ENCODE data around the gene STXBP5.
A peak's percentile ranks its signal among the peaks of the same experiment; 100 is the strongest.

Gene STXBP5

GRCh38 chr6:147179809-147180208 is 24.4 kb upstream of the STXBP5 start:
- H3K4me1 ChIP-seq (ENCODE audit: control insufficient read depth, insufficient read depth, low read length) = no peaks in the 10 kb centered on the region
- no peaks in the 10 kb centered on the region for H3K27me3 ChIP-seq (replicated peaks; ENCODE audit: control insufficient read depth, insufficient read depth, low read length)
- H3K9ac ChIP-seq (ENCODE audit: low read length) = no peak overlapping the region
- no peak overlapping the region for H3K4me3 ChIP-seq (ENCODE audit: low read length)
- no peaks in the 10 kb centered on the region for H3K36me3 ChIP-seq (ENCODE audit: control insufficient read depth, insufficient read depth, low read length, severe bottlenecking)
- no peak for DNase-seq (ENCODE audit: low read depth)
- no peaks in the 10 kb centered on the region for H3K9me3 ChIP-seq (ENCODE audit: control insufficient read depth, low read length)

GRCh38 chr6:147180926-147181325 is 23.3 kb upstream of the STXBP5 start:
- Histone ChIP-seq H3K4me1 (ENCODE audit: control insufficient read depth, insufficient read depth, low read length) (no peaks in the 10 kb centered on the region), H3K4me3 (ENCODE audit: low read length) (no peak overlapping the region), H3K27me3 (replicated peaks; ENCODE audit: control insufficient read depth, insufficient read depth, low read length) (no peaks in the 10 kb centered on the region), H3K9me3 (ENCODE audit: control insufficient read depth, low read length) (no peaks in the 10 kb centered on the region), H3K9ac (ENCODE audit: low read length) (no peak overlapping the region), H3K36me3 (ENCODE audit: control insufficient read depth, insufficient read depth, low read length, severe bottlenecking) (no peaks in the 10 kb centered on the region)
- DNase-seq (ENCODE audit: low read depth) = no peak

DNA sequence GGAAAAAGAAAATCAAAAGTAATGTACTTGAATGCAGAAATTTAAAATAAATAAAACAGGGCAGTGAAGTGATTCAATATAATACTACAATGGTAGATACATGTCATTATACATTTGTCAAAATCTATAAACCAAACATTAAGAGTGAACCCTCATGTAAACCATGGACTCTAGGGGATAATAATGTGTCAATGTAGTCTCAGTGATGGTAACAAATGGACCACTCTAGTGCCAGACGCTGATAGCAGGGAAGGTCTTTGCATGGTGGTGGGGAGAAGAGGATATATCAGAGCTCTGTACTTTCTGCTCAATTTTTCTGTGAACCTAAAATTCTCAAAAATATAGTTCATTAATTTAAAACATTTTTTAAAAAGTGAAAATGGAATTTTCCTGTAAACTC is 19.8 kb upstream of the STXBP5 start:
- no peak for DNase-seq (ENCODE audit: low read depth)
- Histone ChIP-seq H3K9ac (ENCODE audit: low read length) (no peak overlapping the region), H3K9me3 (ENCODE audit: control insufficient read depth, low read length) (no peaks in the 10 kb centered on the region), H3K27me3 (replicated peaks; ENCODE audit: control insufficient read depth, insufficient read depth, low read length) (no peaks in the 10 kb centered on the region), H3K36me3 (ENCODE audit: control insufficient read depth, insufficient read depth, low read length, severe bottlenecking) (no peaks in the 10 kb centered on the region), H3K4me1 (ENCODE audit: control insufficient read depth, insufficient read depth, low read length) (no peaks in the 10 kb centered on the region), H3K4me3 (ENCODE audit: low read length) (no peak overlapping the region)

DNA sequence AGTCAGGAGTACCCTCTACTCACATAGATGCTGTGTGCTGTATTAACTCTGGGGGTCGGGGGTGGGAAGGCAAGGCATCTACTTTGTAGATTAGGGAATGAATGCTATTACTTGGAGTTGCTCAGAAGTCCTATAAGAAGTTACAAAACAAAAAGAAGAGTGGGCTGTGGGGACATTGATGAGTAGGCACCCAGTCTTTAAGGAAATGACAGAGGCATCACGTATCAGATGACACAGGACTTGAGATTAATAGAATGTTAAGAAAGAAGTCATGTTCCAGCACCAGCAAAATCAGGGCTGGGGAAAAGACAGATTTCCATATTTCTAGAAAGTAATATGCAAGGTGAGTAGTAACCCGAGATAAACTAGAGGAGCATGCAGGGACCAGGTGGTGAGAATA is 19.0 kb upstream of the STXBP5 start:
- Histone ChIP-seq H3K36me3 (ENCODE audit: control insufficient read depth, insufficient read depth, low read length, severe bottlenecking) (no peaks in the 10 kb centered on the region), H3K9me3 (ENCODE audit: control insufficient read depth, low read length) (no peaks in the 10 kb centered on the region), H3K9ac (ENCODE audit: low read length) (no peak overlapping the region), H3K4me3 (ENCODE audit: low read length) (no peak overlapping the region), H3K4me1 (ENCODE audit: control insufficient read depth, insufficient read depth, low read length) (no peaks in the 10 kb centered on the region), H3K27me3 (replicated peaks; ENCODE audit: control insufficient read depth, insufficient read depth, low read length) (no peaks in the 10 kb centered on the region)
- DNase-seq (ENCODE audit: low read depth) = no peak

DNA sequence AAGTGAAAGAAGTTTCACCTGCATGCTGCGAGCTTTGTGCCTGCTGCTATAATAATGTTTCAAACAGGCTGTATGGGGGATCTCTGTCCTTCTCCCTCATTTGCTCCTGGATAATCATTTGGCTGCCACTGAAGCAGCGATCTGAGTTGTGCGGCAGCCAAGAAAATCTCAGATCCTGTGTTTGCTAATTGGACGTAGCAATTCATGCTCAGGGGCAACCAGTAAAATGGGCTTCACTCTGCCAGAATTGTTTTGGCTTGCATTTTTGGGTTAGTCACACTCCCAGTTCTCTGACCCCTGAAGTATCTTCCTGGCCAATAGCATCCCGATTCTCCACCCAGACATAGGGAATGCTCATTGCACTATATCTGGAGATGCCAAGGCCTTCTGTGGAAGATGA is 13.7 kb upstream of the STXBP5 start:
- Histone ChIP-seq H3K36me3 (ENCODE audit: control insufficient read depth, insufficient read depth, low read length, severe bottlenecking) (no peaks in the 10 kb centered on the region), H3K9me3 (ENCODE audit: control insufficient read depth, low read length) (no peaks in the 10 kb centered on the region), H3K27me3 (replicated peaks; ENCODE audit: control insufficient read depth, insufficient read depth, low read length) (no peaks in the 10 kb centered on the region), H3K9ac (ENCODE audit: low read length) (no peak overlapping the region), H3K4me3 (ENCODE audit: low read length) (no peak overlapping the region), H3K4me1 (ENCODE audit: control insufficient read depth, insufficient read depth, low read length) (no peaks in the 10 kb centered on the region)
- no peak for DNase-seq (ENCODE audit: low read depth)

GRCh38 chr6:147192278-147192911 is 11.8 kb upstream of the STXBP5 start:
- Histone ChIP-seq H3K9ac (ENCODE audit: low read length) (no peak overlapping the region), H3K27me3 (replicated peaks; ENCODE audit: control insufficient read depth, insufficient read depth, low read length) (no peaks in the 10 kb centered on the region), H3K4me1 (ENCODE audit: control insufficient read depth, insufficient read depth, low read length) (no peaks in the 10 kb centered on the region), H3K36me3 (ENCODE audit: control insufficient read depth, insufficient read depth, low read length, severe bottlenecking) (no peaks in the 10 kb centered on the region), H3K4me3 (ENCODE audit: low read length) (no peak overlapping the region), H3K9me3 (ENCODE audit: control insufficient read depth, low read length) (no peaks in the 10 kb centered on the region)
- no peak for DNase-seq (ENCODE audit: low read depth)

GRCh38 chr6:147194652-147195411 is 9.4 kb upstream of the STXBP5 start:
- no peaks in the 10 kb centered on the region for H3K4me1 ChIP-seq (ENCODE audit: control insufficient read depth, insufficient read depth, low read length)
- no peaks in the 10 kb centered on the region for H3K9me3 ChIP-seq (ENCODE audit: control insufficient read depth, low read length)
- no peaks in the 10 kb centered on the region for H3K36me3 ChIP-seq (ENCODE audit: control insufficient read depth, insufficient read depth, low read length, severe bottlenecking)
- H3K27me3 ChIP-seq (replicated peaks; ENCODE audit: control insufficient read depth, insufficient read depth, low read length) = no peaks in the 10 kb centered on the region
- DNase-seq (ENCODE audit: low read depth) = peak; percentile 41
- no peak overlapping the region for H3K4me3 ChIP-seq (ENCODE audit: low read length)
- peak overlapping the region; percentile 4 for H3K9ac ChIP-seq (ENCODE audit: low read length)

DNA sequence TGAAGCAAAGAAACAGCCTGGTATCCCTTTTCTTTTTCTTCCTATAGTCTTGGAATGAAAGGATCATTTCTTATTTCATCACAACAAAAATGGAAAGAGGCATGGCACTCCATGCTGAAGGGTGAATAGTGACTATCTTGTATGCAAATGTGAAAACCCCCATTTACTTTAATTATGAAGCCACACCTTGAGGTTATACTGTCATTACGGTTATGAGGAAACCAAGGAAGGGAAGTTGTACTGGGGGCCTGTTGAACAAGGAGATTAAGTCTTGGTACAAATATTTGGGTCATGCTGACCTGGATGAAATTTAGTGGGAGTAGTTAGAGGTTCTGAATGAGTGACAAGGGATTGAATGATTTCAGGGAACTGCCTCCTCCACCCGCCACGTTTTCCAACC is 8.7 kb upstream of the STXBP5 start:
- H3K4me1 ChIP-seq (ENCODE audit: control insufficient read depth, insufficient read depth, low read length) = no peaks in the 10 kb centered on the region
- no peaks in the 10 kb centered on the region for H3K27me3 ChIP-seq (replicated peaks; ENCODE audit: control insufficient read depth, insufficient read depth, low read length)
- H3K9ac ChIP-seq (ENCODE audit: low read length) = no peak overlapping the region
- no peak overlapping the region for H3K4me3 ChIP-seq (ENCODE audit: low read length)
- DNase-seq (ENCODE audit: low read depth) = no peak
- no peaks in the 10 kb centered on the region for H3K9me3 ChIP-seq (ENCODE audit: control insufficient read depth, low read length)
- H3K36me3 ChIP-seq (ENCODE audit: control insufficient read depth, insufficient read depth, low read length, severe bottlenecking) = no peaks in the 10 kb centered on the region

GRCh38 chr6:147195987-147196386 is 8.2 kb upstream of the STXBP5 start:
- no peaks in the 10 kb centered on the region for H3K9me3 ChIP-seq (ENCODE audit: control insufficient read depth, low read length)
- DNase-seq (ENCODE audit: low read depth) = no peak
- H3K36me3 ChIP-seq (ENCODE audit: control insufficient read depth, insufficient read depth, low read length, severe bottlenecking) = no peaks in the 10 kb centered on the region
- no peaks in the 10 kb centered on the region for H3K27me3 ChIP-seq (replicated peaks; ENCODE audit: control insufficient read depth, insufficient read depth, low read length)
- no peaks in the 10 kb centered on the region for H3K4me1 ChIP-seq (ENCODE audit: control insufficient read depth, insufficient read depth, low read length)
- no peak overlapping the region for H3K4me3 ChIP-seq (ENCODE audit: low read length)
- no peak overlapping the region for H3K9ac ChIP-seq (ENCODE audit: low read length)

- Histone ChIP-seq H3K4me3 (ENCODE audit: low read length) (no peak overlapping the region), H3K27me3 (replicated peaks; ENCODE audit: control insufficient read depth, insufficient read depth, low read length) (no peaks in the 10 kb centered on the region), H3K4me1 (ENCODE audit: control insufficient read depth, insufficient read depth, low read length) (no peaks in the 10 kb centered on the region), H3K9ac (ENCODE audit: low read length) (no peak overlapping the region), H3K9me3 (ENCODE audit: control insufficient read depth, low read length) (no peaks in the 10 kb centered on the region), H3K36me3 (ENCODE audit: control insufficient read depth, insufficient read depth, low read length, severe bottlenecking) (no peaks in the 10 kb centered on the region)
- DNase-seq (ENCODE audit: low read depth) = no peak
Observed at GRCh38 chr6:147200711-147201110, 3.5 kb upstream of the STXBP5 start.

- Histone ChIP-seq H3K9me3 (ENCODE audit: control insufficient read depth, low read length) (no peaks in the 10 kb centered on the region), H3K27me3 (replicated peaks; ENCODE audit: control insufficient read depth, insufficient read depth, low read length) (no peaks in the 10 kb centered on the region), H3K9ac (ENCODE audit: low read length) (peak overlapping the region; percentile 97), H3K4me1 (ENCODE audit: control insufficient read depth, insufficient read depth, low read length) (no peaks in the 10 kb centered on the region), H3K36me3 (ENCODE audit: control insufficient read depth, insufficient read depth, low read length, severe bottlenecking) (no peaks in the 10 kb centered on the region), H3K4me3 (ENCODE audit: low read length) (peak overlapping the region; percentile 94)
- no peak for DNase-seq (ENCODE audit: low read depth)
Observed at GRCh38 chr6:147201885-147202515, 2.2 kb upstream of the STXBP5 start.

Data from adipocyte (in vitro differentiated cells).